ENCODE data around the gene VCPKMT.

VCPKMT gene

GRCh38 chr14:50064993-50065392 is 51.4 kb downstream of the VCPKMT start:
- DNase-seq, result peak; percentile 77

- no peak for DNase-seq
Measured at GRCh38 chr14:50063876-50064420, 52.4 kb downstream of the VCPKMT start.

GRCh38 chr14:50062438-50063085 is 53.8 kb downstream of the VCPKMT start:
- DNase-seq, result peak; percentile 84

GRCh38 chr14:50061664-50062437 is 54.5 kb downstream of the VCPKMT start:
- DNase-seq, result peak; percentile 73

GRCh38 chr14:50060871-50061663 is 55.3 kb downstream of the VCPKMT start:
- peak; percentile 65 for DNase-seq

GRCh38 chr14:50059763-50060616 is 56.4 kb downstream of the VCPKMT start:
- DNase-seq, result no peak

Measured in stimulated activated CD4-positive, alpha-beta T cell treated with anti-CD3 and anti-CD28 coated beads, Interleukin-15, amount 100 ng/mL, for 24 hours (primary cell).